Measurements from ENCODE around the gene PPP3R2.

- TF ChIP-seq, protein P1, sequence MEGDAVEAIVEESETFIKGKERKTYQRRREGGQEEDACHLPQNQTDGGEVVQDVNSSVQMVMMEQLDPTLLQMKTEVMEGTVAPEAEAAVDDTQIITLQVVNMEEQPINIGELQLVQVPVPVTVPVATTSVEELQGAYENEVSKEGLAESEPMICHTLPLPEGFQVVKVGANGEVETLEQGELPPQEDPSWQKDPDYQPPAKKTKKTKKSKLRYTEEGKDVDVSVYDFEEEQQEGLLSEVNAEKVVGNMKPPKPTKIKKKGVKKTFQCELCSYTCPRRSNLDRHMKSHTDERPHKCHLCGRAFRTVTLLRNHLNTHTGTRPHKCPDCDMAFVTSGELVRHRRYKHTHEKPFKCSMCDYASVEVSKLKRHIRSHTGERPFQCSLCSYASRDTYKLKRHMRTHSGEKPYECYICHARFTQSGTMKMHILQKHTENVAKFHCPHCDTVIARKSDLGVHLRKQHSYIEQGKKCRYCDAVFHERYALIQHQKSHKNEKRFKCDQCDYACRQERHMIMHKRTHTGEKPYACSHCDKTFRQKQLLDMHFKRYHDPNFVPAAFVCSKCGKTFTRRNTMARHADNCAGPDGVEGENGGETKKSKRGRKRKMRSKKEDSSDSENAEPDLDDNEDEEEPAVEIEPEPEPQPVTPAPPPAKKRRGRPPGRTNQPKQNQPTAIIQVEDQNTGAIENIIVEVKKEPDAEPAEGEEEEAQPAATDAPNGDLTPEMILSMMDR (IDR thresholded peaks at IDR 0.05; ENCODE audit: insufficient read depth, low read length) = no peak
- TF ChIP-seq, protein P2, sequence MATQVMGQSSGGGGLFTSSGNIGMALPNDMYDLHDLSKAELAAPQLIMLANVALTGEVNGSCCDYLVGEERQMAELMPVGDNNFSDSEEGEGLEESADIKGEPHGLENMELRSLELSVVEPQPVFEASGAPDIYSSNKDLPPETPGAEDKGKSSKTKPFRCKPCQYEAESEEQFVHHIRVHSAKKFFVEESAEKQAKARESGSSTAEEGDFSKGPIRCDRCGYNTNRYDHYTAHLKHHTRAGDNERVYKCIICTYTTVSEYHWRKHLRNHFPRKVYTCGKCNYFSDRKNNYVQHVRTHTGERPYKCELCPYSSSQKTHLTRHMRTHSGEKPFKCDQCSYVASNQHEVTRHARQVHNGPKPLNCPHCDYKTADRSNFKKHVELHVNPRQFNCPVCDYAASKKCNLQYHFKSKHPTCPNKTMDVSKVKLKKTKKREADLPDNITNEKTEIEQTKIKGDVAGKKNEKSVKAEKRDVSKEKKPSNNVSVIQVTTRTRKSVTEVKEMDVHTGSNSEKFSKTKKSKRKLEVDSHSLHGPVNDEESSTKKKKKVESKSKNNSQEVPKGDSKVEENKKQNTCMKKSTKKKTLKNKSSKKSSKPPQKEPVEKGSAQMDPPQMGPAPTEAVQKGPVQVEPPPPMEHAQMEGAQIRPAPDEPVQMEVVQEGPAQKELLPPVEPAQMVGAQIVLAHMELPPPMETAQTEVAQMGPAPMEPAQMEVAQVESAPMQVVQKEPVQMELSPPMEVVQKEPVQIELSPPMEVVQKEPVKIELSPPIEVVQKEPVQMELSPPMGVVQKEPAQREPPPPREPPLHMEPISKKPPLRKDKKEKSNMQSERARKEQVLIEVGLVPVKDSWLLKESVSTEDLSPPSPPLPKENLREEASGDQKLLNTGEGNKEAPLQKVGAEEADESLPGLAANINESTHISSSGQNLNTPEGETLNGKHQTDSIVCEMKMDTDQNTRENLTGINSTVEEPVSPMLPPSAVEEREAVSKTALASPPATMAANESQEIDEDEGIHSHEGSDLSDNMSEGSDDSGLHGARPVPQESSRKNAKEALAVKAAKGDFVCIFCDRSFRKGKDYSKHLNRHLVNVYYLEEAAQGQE (IDR thresholded peaks at IDR 0.05; ENCODE audit: insufficient replicate concordance, low read depth) = no peak
- TF ChIP-seq GABPA (IDR thresholded peaks at IDR 0.05; ENCODE audit: low read depth) (no peak), SPI1 (IDR thresholded peaks at IDR 0.05; ENCODE audit: borderline replicate concordance, low read depth) (no peak)
These were observed 23.9 kb upstream of the PPP3R2 start for GRCh38 chr9:101618698-101619097.
